GM12872 (cell line): Measurements from ENCODE around the gene COA1.

ENCODE experiments used
- TF ChIP-seq, protein P1 (sequence below): IDR thresholded peaks from 3 replicates; pipeline ENCODE4 v1.5.1; 2011; ENCODE audit warnings: low read depth, mild to moderate bottlenecking, low read length, moderate library complexity; ENCODE audit not compliant: insufficient read depth

The COA1 gene

DNA sequence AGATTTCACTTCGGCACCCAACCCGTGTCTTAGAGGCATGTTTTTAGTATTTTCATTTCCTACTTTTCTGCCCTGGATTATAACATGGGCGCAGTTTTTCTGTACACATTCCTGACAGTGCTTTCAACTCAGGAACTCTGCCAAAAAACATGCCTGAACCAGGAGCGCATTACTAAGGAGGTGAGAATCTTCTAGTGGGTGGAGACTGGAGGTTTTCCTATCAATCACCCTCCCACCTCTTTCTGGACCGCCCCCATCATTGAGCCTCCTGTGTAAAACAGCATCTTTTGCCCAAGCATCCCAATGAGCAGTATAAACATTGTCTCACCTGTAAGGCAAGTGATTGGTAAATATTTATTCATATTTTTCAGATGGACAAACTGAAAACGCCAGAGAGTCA, 93.2 kb downstream of the COA1 start:
- TF ChIP-seq, protein P1, sequence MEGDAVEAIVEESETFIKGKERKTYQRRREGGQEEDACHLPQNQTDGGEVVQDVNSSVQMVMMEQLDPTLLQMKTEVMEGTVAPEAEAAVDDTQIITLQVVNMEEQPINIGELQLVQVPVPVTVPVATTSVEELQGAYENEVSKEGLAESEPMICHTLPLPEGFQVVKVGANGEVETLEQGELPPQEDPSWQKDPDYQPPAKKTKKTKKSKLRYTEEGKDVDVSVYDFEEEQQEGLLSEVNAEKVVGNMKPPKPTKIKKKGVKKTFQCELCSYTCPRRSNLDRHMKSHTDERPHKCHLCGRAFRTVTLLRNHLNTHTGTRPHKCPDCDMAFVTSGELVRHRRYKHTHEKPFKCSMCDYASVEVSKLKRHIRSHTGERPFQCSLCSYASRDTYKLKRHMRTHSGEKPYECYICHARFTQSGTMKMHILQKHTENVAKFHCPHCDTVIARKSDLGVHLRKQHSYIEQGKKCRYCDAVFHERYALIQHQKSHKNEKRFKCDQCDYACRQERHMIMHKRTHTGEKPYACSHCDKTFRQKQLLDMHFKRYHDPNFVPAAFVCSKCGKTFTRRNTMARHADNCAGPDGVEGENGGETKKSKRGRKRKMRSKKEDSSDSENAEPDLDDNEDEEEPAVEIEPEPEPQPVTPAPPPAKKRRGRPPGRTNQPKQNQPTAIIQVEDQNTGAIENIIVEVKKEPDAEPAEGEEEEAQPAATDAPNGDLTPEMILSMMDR, result no peak

DNA sequence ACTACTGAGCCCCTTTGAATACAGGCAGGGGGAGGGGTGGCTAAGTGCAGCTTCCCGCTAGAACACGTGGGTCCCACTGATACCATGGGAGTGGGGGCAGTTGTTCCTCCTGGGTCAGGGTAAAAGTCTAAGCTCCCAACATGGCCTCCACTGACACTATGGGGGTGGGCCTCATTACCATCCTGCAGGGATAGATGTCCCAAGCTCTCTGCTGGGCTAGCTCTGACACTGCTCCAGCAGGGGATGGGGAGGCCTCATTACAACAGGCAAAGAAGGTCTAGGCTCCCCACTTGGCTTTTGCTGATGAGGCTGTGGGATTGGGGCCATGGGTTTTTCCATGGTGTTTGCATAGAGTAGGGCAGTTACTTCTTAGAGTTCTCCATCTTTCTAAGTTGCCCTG, 94.9 kb downstream of the COA1 start:
- TF ChIP-seq, protein P1, result no peak

DNA sequence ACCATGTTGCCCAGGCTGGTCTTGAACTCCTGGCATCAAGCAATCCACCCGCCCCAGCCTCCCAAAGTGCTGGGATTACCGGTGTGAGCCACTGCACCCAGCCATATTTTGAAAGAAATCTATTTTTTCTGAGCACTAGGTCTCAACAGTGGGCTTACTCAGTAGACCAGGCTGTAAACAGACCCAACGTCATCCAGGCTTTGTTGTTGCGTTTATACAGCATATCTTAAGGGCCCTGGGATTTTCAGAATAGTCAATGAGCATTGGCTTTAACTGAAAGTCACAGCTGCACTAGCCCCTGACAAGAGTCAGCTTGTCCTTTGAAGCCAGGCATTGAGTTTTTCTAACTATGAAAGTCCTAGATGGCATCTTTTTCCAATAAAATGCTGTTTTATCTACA, 96.6 kb downstream of the COA1 start:
- TF ChIP-seq, protein P1, result no peak

DNA sequence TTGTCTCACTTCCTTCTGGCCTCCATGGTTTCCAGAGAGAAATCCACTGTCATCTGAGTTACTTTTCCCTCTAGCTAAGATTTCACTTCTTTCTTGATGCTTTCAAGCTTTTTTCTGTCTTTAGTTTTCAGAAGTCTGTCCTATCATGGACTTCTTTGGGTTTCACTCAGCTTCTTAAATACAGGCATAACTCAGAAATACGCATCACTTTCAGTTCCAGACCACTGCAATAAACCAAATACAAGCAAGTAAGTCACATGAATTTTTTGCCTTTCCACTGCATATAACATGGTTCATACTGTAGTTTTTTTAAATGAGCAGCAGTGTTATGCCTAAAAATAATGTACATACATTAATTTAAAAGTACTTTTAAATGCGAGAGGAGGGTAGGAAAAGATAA, 97.8 kb downstream of the COA1 start:
- TF ChIP-seq, protein P1, result no peak

DNA sequence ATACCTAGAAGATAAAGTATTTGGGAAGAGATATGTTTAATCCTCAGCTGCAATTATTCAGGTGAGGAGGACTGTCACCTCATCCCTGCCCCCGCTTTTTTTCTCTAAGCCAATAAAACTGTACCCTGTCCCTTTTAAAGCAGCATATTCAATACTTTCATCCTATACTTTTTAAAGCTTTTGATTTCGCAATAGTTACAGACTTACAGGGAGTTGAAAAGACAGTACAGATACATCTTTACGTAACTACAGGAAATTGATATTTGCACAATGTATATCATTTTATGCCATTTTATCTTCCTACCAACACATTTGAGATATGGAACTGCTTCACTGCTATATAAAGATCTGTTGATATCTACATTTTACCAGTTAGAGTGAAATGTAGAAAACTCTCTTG, 98.8 kb downstream of the COA1 start:
- TF ChIP-seq, protein P1, result no peak

DNA sequence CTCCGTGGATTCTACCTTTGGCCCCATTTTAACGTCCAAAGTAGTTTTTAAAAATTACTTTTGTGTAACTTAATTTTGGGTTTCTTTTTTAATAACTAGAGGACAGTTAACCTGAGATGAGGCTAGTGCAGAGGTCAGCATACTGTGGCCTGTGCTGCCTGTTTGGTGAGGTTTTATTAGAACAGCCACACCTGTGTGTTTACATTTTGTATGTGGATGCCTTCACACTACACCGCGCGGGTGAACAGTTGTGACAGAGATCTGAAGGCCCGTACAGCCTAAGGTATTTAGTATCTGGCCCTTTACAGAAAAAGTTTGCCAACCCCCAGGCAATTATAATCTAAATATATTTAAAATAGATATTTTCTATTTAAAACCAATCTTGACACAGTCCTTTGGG, 99.5 kb downstream of the COA1 start:
- TF ChIP-seq, protein P1, result no peak

DNA sequence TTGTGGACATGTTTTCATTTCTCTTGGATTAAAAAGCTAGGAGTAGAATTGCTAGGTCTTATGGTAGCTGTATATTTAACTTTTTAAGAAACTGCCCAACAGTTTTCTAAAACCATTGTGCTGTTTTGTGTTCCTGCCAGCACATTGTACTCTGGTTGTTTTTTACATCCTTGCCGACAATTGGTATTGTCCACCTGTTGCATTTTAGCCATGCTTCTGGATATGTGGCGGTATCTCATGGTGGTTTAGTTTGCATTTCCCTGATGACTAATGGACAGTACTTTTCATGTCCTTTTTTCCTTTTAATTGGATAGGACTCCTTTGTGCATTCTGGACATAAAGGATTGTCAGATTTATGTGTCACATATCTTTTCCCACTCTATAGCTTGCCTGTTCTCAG, 100.9 kb downstream of the COA1 start:
- TF ChIP-seq, protein P1, result no peak

DNA sequence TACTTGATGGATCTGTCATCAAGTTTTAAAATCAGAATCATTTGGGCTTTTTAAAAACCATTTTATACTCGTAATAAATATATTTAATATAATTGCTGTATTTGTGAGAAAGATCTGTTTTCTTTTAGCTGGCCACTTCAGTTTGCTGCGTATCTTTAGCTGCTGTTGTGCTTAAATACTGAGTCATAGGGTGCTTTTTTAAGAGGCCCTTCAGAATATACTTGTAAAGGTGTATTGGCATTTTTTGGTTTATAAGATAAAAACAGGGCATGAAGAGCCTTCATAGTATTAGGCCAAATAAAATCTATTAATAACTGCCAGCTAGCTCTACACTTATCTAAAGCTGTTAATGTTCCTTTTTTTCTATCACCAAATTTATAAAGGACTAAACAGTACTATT, 102.6 kb downstream of the COA1 start:
- TF ChIP-seq, protein P1, result no peak
